IMR-90 (cell line): ENCODE measurements around the gene ONECUT1. TPM values are rescaled to one million over a fixed set of nuclear protein-coding genes. Genes with fewer than 3 reads are reported as not detected.

Source experiments
- ATAC-seq: fragments of 200-7000 bp; cut with Tn5 transposase; 2 replicates; pipeline ENCODE4 v1.9.1; 2020; ENCODE audit warnings: low read depth, mild to moderate bottlenecking, moderate library complexity
- BruUV-seq: library from RNA; stranded (reverse); fragments of 400-500 nt; replicated peaks from 2 replicates; lab custom pipeline; 2021; lab: Mats Ljungman, UMichigan
- CTCF ChIA-PET: fragments of 300-600 bp; formaldehyde crosslinking; extraction: SDS; loops from one replicate; lab custom pipeline; 2021; ENCODE audit warnings: antibody characterized with exemption; lab: Yijun Ruan, JAX
- POLR2A ChIA-PET: fragments of 300-600 bp; sonication (Branson Sonifier 250); formaldehyde crosslinking; loops from one replicate; lab custom pipeline; 2022; ENCODE audit warnings: antibody characterized with exemption; ENCODE audit not compliant: unreplicated experiment; lab: Charles Lee
- DNase-seq: peaks from one replicate; pipeline ENCODE4 v3.0.0; 2013
- H2AFZ ChIP-seq: replicated peaks from 2 replicates; pipeline ENCODE3; 2013; ENCODE audit warnings: low read length, mild to moderate bottlenecking; ENCODE audit not compliant: poor library complexity
- H2AK5ac ChIP-seq: 2 replicates; pipeline ENCODE4 v1.6.1; 2013; ENCODE audit warnings: low read depth, low read length, inconsistent platforms
- H2AK9ac ChIP-seq: replicated peaks from 2 replicates; pipeline ENCODE3; 2013; ENCODE audit warnings: mild to moderate bottlenecking, low read depth, low read length, moderate library complexity; ENCODE audit not compliant: poor library complexity
- H2BK120ac ChIP-seq: 2 replicates; pipeline ENCODE4 v1.6.1; 2013; ENCODE audit warnings: low read depth, low read length, inconsistent platforms
- H2BK15ac ChIP-seq: 3 replicates; pipeline ENCODE4 v1.6.1; 2013; ENCODE audit warnings: low read depth, low read length, inconsistent platforms
- H2BK20ac ChIP-seq: 2 replicates; pipeline ENCODE4 v1.6.1; 2013; ENCODE audit warnings: low read depth, mild to moderate bottlenecking, inconsistent platforms, low read length, moderate library complexity
- H2BK5ac ChIP-seq: 2 replicates; pipeline ENCODE4 v1.6.1; 2013; ENCODE audit warnings: mild to moderate bottlenecking, low read depth, low read length, inconsistent platforms; ENCODE audit not compliant: poor library complexity, severe bottlenecking
- H3K14ac ChIP-seq: replicated peaks from 2 replicates; pipeline ENCODE4 v1.6.1; 2013; ENCODE audit warnings: low read depth, low read length, inconsistent platforms
- H3K18ac ChIP-seq: 2 replicates; pipeline ENCODE4 v1.6.1; 2013; ENCODE audit warnings: low read depth, low read length, control low read depth
- H3K23ac ChIP-seq: 2 replicates; pipeline ENCODE4 v1.6.1; 2013; ENCODE audit warnings: low read depth, low read length, inconsistent platforms
- H3K27ac ChIP-seq: 2 replicates; pipeline ENCODE4 v1.5.1; 2013; ENCODE audit warnings: mild to moderate bottlenecking, control low read depth, low read length; ENCODE audit not compliant: insufficient read depth
- H3K27me3 ChIP-seq: 2 replicates; pipeline ENCODE4 v1.6.1; 2013; ENCODE audit warnings: low read length; ENCODE audit not compliant: control insufficient read depth, insufficient read depth
- H3K36me3 ChIP-seq: 2 replicates; pipeline ENCODE4 v1.6.1; 2013; ENCODE audit warnings: low read length, mixed read lengths; ENCODE audit not compliant: control insufficient read depth, insufficient read depth
- H3K4ac ChIP-seq: 2 replicates; pipeline ENCODE4 v1.6.1; 2013; ENCODE audit warnings: low read depth, low read length, inconsistent platforms
- H3K4me1 ChIP-seq: 2 replicates; pipeline ENCODE4 v1.6.1; 2013; ENCODE audit warnings: low read length, mixed read lengths; ENCODE audit not compliant: control insufficient read depth, insufficient read depth
- H3K4me2 ChIP-seq: 2 replicates; pipeline ENCODE4 v1.6.1; 2013; ENCODE audit warnings: low read depth, mild to moderate bottlenecking, control low read depth, low read length, moderate library complexity
- H3K4me3 ChIP-seq: 2 replicates; pipeline ENCODE4 v1.5.1; 2013; ENCODE audit warnings: low read depth, mild to moderate bottlenecking, control low read depth, low read length, moderate library complexity; ENCODE audit not compliant: insufficient read depth
- H3K56ac ChIP-seq: 2 replicates; pipeline ENCODE4 v1.6.1; 2013; ENCODE audit warnings: low read length, inconsistent platforms; ENCODE audit not compliant: insufficient read depth; ENCODE audit errors: extremely low read depth
- H3K79me1 ChIP-seq, 2 experiments: 2 replicates each; pipeline ENCODE4 v1.6.1; 2013; ENCODE audit warnings: low read length in 2 of 2, inconsistent platforms in 1 of 2, low read depth in 1 of 2
- H3K9ac ChIP-seq: 2 replicates; pipeline ENCODE4 v1.6.1; 2013; ENCODE audit warnings: low read depth, low read length, control low read depth
- H3K9me1 ChIP-seq: 2 replicates; pipeline ENCODE4 v1.6.1; 2013; ENCODE audit warnings: low read length, inconsistent platforms; ENCODE audit not compliant: insufficient read depth
- H3K9me3 ChIP-seq: 2 replicates; pipeline ENCODE4 v1.6.1; 2013; ENCODE audit warnings: low read length; ENCODE audit not compliant: control insufficient read depth, insufficient read depth
- H4K20me1 ChIP-seq: 2 replicates; pipeline ENCODE4 v1.6.1; 2013; ENCODE audit warnings: low read length, inconsistent platforms; ENCODE audit not compliant: insufficient read depth
- H4K5ac ChIP-seq: 2 replicates; pipeline ENCODE4 v1.6.1; 2013; ENCODE audit warnings: mild to moderate bottlenecking, low read depth, low read length, control low read depth
- H4K8ac ChIP-seq, 2 experiments: 2 replicates each; pipeline ENCODE4 v1.6.1; 2013; ENCODE audit warnings: low read depth in 2 of 2, low read length in 2 of 2, control low read depth in 1 of 2, inconsistent platforms in 1 of 2
- H4K91ac ChIP-seq: 2 replicates; pipeline ENCODE4 v1.6.1; 2013; ENCODE audit warnings: low read depth, low read length, inconsistent platforms; ENCODE audit not compliant: insufficient read depth
- FOS ChIP-seq: fragments of 150-350 bp; IDR thresholded peaks from 2 replicates; pipeline ENCODE4 v1.6.1; 2016; ENCODE audit warnings: low read depth, low read length
- MXI1 ChIP-seq: IDR thresholded peaks from 2 replicates; pipeline ENCODE4 v1.6.1; 2012; ENCODE audit warnings: low read depth, mild to moderate bottlenecking, low read length, moderate library complexity, borderline replicate concordance
- NFE2L2 ChIP-seq: fragments of 150-350 bp; IDR thresholded peaks from 2 replicates; pipeline ENCODE4 v1.6.1; 2016; ENCODE audit warnings: low read depth, mild to moderate bottlenecking, low read length
- RAD21 ChIP-seq: IDR thresholded peaks from 2 replicates; pipeline ENCODE4 v1.6.1; 2012; ENCODE audit warnings: low read length, improper control_type of control experiment
- WGBS, 2 experiments: methylation state at CpG; one replicate each; pipeline versions ENCODE4 v1.1.5 to v1.1.7; 2013; ENCODE audit warnings: missing lambda C conversion rate in 2 of 2; ENCODE audit not compliant: insufficient read length in 1 of 2; ENCODE audit errors: extremely low coverage in 2 of 2; 5-methylcytosine and 5-hydroxymethylcytosine counted together
- dilution Hi-C: fragments of 300-500 bp; cut with HindIII; formaldehyde crosslinking; loops from one replicate; pipeline ENCODE4 v1.14.3; 2018; ENCODE audit warnings: low sequenced_read_pairs; ENCODE audit not compliant: unreplicated experiment
- in situ Hi-C: fragments of 300-500 bp; cut with MboI; formaldehyde crosslinking; loops from 3 replicates; pipeline ENCODE4 v1.14.3; 2019; ENCODE audit warnings: low sequenced_read_pairs, inconsistent platforms, mixed read lengths
- intact Hi-C: fragments of 100-400 bp; cut with micrococcal nuclease; formaldehyde crosslinking; loops from 2 replicates; pipeline ENCODE4 v1.10.0; 2022
- polyA plus RNA-seq, 3 experiments: library from polyadenylated mRNA; depleted of rRNA; stranded (reverse); fragments of >200 nt; gene quantifications; 2 replicates each; pipeline ENCODE4 v1.2.3, GENCODE V29; 2012; ENCODE audit warnings: low replicate concordance in 1 of 3
- total RNA-seq: library from RNA; depleted of rRNA; stranded (reverse); fragments of >200 nt; gene quantifications from 2 replicates; pipeline ENCODE4 v1.2.3, GENCODE V29; 2012
- TF ChIP-seq, protein P1 (sequence below): fragments of 150-350 bp; IDR thresholded peaks from 2 replicates; pipeline ENCODE4 v1.6.1; 2017; ENCODE audit warnings: mild to moderate bottlenecking, antibody characterized with exemption, low read length, low read depth
- TF ChIP-seq, protein P2 (sequence below): conservative IDR thresholded peaks from 2 replicates; pipeline ENCODE4 v1.5.1; 2012; ENCODE audit warnings: mild to moderate bottlenecking, low read depth, low read length, improper control_type of control experiment

The ONECUT1 gene
- total and polyA plus RNA-seq, 2 of the 4 experiments (the other 2 are of a cell fraction), result not detected

DNA sequence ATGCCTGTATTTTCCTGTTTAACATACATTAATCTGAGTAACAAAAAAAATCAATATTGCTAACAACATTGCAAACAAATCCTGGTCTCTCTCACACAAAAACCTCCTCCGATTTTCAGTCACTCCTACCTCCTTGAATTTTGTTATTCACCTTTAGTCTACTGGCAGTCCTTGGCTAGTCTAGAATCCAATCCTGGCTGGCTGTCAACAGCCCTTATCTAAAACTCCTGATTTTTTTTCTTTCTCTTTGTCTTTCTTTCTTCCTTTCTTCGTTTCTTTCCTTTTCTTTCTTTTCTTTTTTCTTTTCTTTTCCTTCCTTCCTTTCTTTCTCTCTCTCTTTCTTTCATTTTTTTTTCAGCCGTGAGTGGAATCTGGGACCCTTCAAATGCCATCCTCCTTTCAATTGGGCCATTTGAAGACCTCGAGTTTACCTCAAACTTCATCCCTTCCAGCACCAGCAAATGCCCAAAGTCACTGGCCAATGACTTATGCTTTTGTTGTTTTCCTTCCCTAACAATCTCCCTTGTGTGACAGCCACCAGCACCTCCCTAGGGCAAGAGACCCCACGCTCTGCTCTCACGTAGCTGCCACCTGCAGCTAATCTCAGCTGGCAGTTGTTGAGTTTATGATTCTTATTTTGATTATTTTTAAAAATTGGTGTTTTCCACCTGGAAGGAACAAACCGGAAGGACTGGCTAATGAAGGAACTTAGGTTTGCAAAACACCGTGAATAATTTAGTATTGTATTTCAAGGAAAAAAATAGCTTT, 6.8 kb upstream of the ONECUT1 start:
- no TSS peak for BruUV-seq
- Histone ChIP-seq H3K56ac (no peak overlapping the region), H3K4me2 (no peak overlapping the region), H2AK9ac (no peak overlapping the region), H4K5ac (no peak overlapping the region), H3K23ac (no peak overlapping the region), H3K9me3 (peaks cover 13% of the 10 kb centered on the region), H3K27me3 (peaks cover 91% of the 10 kb centered on the region), H3K18ac (no peak overlapping the region), H2AK5ac (no peak overlapping the region), H3K9me1 (no peaks in the 10 kb centered on the region), H4K8ac (no peak overlapping the region), H3K4me1 (no peaks in the 10 kb centered on the region), H2AFZ (no peak overlapping the region), H3K14ac (no peak overlapping the region), H4K91ac (no peak overlapping the region), H3K4ac (no peak overlapping the region), H2BK5ac (no peak overlapping the region), H3K79me1 (no peaks in the 10 kb centered on the region), H3K9ac (no peak overlapping the region), H2BK120ac (no peak overlapping the region), H3K4me3 (no peak overlapping the region), H2BK20ac (no peak overlapping the region), H4K20me1 (no peaks in the 10 kb centered on the region), H3K36me3 (no peaks in the 10 kb centered on the region), H2BK15ac (no peak overlapping the region), H3K27ac (no peak overlapping the region)
- intact Hi-C loops, result no loop called here
- in situ Hi-C loops, result no loop called here
- dilution Hi-C loops, result no loop called here
- TF ChIP-seq RAD21, result no peak
- TF ChIP-seq MXI1, result no peak
- TF ChIP-seq, protein P1, sequence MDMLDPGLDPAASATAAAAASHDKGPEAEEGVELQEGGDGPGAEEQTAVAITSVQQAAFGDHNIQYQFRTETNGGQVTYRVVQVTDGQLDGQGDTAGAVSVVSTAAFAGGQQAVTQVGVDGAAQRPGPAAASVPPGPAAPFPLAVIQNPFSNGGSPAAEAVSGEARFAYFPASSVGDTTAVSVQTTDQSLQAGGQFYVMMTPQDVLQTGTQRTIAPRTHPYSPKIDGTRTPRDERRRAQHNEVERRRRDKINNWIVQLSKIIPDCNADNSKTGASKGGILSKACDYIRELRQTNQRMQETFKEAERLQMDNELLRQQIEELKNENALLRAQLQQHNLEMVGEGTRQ, result no peak
- TF ChIP-seq, protein P2, sequence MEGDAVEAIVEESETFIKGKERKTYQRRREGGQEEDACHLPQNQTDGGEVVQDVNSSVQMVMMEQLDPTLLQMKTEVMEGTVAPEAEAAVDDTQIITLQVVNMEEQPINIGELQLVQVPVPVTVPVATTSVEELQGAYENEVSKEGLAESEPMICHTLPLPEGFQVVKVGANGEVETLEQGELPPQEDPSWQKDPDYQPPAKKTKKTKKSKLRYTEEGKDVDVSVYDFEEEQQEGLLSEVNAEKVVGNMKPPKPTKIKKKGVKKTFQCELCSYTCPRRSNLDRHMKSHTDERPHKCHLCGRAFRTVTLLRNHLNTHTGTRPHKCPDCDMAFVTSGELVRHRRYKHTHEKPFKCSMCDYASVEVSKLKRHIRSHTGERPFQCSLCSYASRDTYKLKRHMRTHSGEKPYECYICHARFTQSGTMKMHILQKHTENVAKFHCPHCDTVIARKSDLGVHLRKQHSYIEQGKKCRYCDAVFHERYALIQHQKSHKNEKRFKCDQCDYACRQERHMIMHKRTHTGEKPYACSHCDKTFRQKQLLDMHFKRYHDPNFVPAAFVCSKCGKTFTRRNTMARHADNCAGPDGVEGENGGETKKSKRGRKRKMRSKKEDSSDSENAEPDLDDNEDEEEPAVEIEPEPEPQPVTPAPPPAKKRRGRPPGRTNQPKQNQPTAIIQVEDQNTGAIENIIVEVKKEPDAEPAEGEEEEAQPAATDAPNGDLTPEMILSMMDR, result no peak
- TF ChIP-seq FOS, result no peak
- no peak for TF ChIP-seq NFE2L2
- DNase-seq (no peak), ATAC-seq (no peak)
- 6% methylated on average over 2 of the region's 8 CpGs; no CpG with 5 or more reads in 1 of the 2 experiments for WGBS, 2 experiments
- CTCF ChIA-PET, result no interaction called here
- POLR2A ChIA-PET, result no interaction called here
